Cortex of kidney (tissue), 1 donor: ENCODE measurements around the gene FUBP3.

ENCODE experiments used
- DNase-seq: peaks from one replicate; lab custom pipeline; 2025; lab: John Stamatoyannopoulos, UW

Gene FUBP3

DNA sequence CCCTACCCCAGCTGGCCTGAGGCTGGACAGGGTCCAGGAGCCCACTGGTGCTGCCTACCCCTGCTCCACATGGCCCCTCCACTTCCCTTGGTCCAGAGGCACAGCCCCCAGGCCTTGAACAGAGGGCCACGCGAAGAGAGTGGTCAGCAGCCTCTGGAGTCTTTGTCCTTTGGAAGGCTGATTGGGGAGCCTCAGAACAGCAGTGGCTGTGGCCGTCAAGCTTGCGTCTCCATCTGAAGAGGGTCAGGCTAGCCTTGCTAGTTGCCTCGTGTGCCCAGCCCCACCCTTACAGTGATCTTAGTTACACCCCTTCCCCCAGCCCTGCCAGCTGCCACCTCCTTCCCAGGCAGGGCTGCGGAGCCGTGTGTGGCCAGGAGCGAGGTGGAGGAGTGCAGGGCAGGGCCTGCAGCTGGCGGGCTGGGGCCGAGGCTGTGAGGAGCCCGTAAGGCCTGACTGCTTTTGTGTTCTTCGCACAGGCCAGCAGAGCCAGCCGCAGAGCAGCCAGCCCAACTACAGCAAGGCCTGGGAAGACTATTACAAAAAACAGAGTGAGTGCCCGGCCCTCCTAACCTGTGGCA is 54.9 kb downstream of the FUBP3 start:
- no peak for DNase-seq

DNA sequence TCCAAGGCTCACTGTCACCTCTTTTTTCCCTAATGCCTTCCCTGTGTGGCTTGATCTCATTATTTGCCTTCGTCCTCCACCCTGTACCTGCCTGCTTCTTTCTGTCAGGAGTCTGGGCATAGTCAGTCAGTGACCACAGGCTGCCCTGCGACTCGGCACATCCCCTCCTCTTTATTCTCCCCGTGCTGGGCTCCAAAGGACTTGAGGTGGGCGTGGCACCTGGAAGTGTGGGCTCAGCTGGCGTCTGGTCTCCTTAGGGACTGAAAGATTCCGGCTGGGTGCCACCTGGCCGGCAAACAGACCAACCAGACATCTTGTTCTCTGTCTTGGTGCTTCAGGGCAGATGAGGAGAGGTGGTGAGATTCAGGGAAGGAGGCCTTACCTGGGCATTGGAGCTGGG is 55.4 kb downstream of the FUBP3 start:
- no peak for DNase-seq

DNA sequence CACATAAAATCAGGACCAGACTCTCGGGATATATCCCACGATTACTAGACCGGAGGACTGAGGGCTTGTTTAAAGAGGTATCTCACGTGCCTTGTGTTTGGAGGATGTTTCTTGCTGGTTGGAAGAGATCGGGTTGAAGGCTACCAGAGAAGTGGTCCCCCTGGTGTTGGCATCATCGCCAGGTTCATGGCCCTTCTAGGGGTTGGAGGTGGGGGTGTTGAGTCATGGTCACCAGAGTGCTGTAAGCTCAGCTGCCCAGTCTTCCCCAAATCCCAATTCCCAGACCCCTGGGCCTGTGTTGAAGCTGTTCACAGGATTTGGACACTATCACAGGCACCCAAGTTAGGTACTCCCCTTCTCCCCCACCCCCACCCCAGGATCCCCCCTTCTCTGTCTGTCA is 55.9 kb downstream of the FUBP3 start:
- no peak for DNase-seq

- no peak for DNase-seq
Measured at GRCh38 chr9:130635721-130636647, 56.6 kb downstream of the FUBP3 start.

GRCh38 chr9:130636648-130637020 is 57.3 kb downstream of the FUBP3 start:
- DNase-seq, result no peak

GRCh38 chr9:130638284-130639123 is 59.1 kb downstream of the FUBP3 start:
- no peak for DNase-seq

DNA sequence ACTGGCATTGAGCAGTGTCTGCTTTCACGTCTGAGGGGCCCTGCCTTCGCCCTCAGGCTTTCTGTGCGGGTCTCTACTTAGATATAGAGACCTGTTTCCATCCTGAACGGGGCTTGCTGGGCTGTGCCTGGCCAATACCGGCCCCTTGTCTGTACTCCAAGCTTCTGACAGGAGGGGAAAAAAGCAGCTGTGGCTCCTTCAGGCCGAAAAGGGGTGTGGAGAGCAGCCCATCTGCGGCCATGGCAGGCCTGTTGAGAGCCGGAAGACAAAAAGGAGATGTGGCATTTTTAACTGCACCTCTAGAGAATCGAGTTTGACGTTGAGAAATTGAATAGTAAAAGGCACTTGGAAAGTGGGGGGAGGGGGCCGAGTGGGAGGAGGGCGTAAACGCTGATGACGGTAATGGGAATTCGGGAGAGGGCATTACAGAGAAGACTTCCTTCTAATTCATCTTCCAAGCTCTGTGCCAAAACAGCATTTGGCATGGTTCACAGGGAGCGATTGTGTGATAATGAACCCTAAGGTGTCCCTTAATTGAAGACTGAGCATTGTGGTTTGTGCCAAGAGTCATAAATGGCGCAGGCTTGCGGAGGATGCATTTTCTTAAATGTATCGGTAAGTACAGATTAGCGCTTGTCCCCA is 59.9 kb downstream of the FUBP3 start:
- no peak for DNase-seq

DNA sequence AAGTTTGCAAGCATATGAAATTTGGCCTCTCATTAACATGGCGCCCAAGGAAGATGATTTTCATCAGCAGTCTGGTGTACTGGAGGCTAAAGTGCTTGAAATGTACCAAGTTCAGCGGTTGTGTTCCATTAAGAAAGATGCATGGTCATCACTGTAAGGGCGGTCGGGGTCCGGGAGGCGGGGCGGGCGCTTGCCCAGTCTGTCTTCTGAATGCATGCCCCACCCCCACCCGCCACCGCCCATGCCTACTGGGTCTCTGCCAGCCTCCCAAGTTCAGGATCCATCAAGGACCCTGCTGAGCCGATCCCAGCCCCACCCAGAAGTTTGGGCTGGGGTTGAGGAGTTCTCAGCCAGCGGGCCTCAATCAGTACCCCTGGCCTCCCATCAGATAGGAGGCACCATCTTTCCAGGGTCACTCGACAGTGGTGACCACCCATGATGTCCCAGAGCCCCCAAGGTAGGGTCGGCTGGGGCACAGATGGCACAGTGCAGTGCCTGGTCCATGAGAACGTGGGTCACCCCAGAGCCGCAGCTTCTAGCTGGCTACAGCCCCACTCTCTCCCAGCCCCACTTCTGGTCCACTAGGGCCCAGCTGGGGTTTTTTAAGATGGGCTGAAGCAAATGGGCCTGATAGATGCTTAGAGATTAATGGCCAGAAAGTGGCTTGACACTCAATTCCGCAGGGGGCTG is 60.6 kb downstream of the FUBP3 start:
- DNase-seq, result no peak

- DNase-seq, result no peak
Measured at GRCh38 chr9:130640681-130641080, 61.3 kb downstream of the FUBP3 start.

GRCh38 chr9:130642926-130643325 is 63.5 kb downstream of the FUBP3 start:
- no peak for DNase-seq

DNA sequence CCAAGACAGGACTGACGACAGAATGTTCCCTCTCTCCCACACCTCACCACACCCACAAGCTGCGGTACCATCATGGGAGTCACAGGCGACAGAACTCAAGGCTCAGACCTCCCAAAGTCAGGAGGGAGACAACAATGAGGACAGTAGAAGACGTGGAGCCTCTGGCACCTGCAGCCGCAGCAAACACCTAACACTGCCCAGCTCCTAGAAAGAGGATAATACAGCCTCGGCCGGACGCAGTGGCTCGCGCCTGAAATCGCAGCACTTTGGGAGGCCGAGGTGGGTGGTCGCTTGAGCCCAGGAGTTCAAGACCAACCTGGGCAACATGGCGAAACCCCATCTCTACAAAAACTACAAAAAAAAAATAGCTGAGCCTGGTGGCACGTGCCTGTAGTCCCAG is 71.8 kb downstream of the FUBP3 start:
- DNase-seq, result no peak

- no peak for DNase-seq
Measured at GRCh38 chr9:130651752-130652151, 72.4 kb downstream of the FUBP3 start.

- no peak for DNase-seq
Measured at GRCh38 chr9:130654879-130655278, 75.5 kb downstream of the FUBP3 start.

- DNase-seq, result no peak
Measured at GRCh38 chr9:130658893-130659698, 79.7 kb downstream of the FUBP3 start.

DNA sequence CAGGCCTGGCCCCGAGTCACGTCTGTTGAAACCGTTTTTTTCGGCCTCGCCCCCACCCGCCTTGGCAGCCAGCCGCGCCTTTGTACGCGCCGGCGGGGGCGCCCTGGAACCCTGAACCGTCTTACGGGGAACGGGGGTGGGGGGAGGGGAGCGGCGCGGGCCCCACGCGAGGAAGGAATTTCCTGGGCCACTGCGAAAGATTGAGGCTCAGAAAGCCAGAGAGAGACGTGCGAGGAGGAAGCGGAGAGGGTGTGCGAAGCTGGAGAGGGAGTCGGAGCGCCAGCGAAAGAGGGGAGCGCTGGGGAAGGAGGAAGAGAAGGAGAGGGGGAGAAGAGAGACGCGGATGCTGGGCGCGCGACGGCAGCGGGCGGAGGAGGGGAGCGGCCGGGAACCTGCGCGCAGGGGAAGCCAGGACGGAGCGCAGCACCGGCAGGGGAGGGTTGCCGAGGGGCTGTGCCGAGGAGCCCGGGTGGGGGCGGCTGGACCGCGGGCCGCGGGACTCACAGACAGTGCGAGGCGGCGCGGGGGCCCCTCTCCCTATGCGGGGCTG is 80.4 kb downstream of the FUBP3 start:
- DNase-seq, result no peak

DNA sequence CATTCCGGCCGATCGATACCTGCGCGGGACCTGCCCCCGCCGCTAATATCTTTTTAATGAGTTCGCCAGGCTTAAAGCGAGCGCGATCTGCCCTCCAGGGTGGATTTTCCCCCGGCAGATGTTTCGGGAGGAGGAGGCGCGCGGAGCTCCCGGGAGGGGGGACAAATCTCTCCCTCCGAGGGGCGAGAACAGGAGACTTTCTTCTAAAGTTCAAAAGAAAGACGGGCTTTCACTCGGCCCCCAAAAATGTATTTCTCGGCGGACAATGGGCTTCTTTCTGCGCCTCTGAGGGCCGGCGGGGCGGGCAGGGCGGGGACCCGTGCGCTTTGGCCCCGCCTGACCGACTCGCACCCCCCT is 80.9 kb downstream of the FUBP3 start:
- DNase-seq, result no peak

- no peak for DNase-seq
Measured at GRCh38 chr9:130660683-130661450, 81.5 kb downstream of the FUBP3 start.

- DNase-seq, result no peak
Measured at GRCh38 chr9:130661451-130662098, 82.2 kb downstream of the FUBP3 start.
